GM12864 (cell line): ENCODE data around the gene CLTC.

Experiments used
- DNase-seq: peaks from one replicate; pipeline ENCODE4 v3.0.0-alpha.2; 2011; ENCODE audit warnings: low read depth
- H3K4me3 ChIP-seq: 2 replicates; pipeline ENCODE4 v1.5.1; 2011; ENCODE audit warnings: mild to moderate bottlenecking, low read depth, low read length, control low read depth
- TF ChIP-seq, protein P1 (sequence below): IDR thresholded peaks from 2 replicates; pipeline ENCODE4 v1.5.1; 2011; ENCODE audit warnings: low read depth, mild to moderate bottlenecking, moderate library complexity, low read length, control low read depth, inconsistent platforms; ENCODE audit errors: missing control alignments

Gene CLTC

DNA sequence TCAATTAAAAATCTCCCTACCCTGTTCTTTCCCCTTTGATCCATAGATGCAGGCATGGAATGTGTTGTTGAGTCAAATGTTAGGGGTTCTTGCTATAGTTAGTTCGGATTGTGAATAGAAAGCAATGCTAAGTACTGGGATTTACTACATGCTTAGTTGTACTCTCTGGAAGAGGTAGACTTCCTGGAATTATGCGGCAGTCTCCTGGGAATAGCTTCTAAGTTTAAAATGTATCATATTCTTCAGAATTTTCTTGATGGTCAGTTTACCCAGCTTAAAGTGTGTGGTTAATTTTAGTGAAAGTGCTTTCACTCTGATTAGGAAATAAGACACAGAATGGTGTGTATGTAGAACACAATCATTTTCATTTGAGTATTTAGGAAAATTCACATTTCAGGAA lies 3.5 kb downstream of the CLTC start:
- TF ChIP-seq, protein P1, sequence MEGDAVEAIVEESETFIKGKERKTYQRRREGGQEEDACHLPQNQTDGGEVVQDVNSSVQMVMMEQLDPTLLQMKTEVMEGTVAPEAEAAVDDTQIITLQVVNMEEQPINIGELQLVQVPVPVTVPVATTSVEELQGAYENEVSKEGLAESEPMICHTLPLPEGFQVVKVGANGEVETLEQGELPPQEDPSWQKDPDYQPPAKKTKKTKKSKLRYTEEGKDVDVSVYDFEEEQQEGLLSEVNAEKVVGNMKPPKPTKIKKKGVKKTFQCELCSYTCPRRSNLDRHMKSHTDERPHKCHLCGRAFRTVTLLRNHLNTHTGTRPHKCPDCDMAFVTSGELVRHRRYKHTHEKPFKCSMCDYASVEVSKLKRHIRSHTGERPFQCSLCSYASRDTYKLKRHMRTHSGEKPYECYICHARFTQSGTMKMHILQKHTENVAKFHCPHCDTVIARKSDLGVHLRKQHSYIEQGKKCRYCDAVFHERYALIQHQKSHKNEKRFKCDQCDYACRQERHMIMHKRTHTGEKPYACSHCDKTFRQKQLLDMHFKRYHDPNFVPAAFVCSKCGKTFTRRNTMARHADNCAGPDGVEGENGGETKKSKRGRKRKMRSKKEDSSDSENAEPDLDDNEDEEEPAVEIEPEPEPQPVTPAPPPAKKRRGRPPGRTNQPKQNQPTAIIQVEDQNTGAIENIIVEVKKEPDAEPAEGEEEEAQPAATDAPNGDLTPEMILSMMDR = no peak
- peak overlapping the region; percentile 42; the same call in 1 of the 2 replicates for H3K4me3 ChIP-seq
- DNase-seq = no peak

DNA sequence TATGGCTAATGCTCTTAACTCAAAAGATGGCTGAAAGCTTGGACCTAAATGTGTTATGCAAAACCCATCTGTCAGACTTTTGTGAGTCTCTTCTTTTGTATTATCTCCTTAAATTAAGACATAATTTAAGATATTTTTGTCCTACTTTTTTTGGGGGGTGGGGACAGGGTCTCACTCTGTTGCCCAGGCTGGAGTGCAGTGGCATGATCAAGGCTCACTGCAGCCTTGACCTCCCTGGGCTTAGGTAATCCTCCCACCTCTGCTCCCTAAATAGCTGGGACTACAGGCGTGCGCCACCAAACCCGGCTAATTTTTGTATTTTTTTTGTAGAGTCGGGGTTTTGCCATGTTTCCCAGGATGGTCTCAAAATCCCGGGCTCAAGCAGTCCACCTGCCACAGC lies 7.1 kb downstream of the CLTC start:
- H3K4me3 ChIP-seq = no peak overlapping the region
- TF ChIP-seq, protein P1 = no peak
- no peak for DNase-seq

DNA sequence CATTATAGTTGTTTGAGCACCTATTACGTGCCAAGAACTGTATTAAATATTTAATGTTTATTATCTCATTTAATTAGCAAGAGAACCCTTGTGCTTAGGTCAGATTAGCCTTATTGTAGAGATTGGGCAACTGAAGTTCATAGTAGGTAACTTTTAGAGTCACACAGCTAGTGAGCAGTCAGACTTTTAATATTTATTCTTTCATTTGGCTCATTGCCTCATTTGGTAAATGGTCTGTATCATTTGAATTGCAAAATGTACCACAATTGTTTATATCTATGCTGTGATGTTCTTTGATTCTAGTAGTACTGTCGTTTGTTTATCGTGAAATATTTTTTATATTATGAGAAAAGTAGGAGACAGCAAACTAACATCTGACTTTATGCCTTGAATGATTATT lies 7.6 kb downstream of the CLTC start:
- DNase-seq = no peak
- TF ChIP-seq, protein P1 = no peak
- H3K4me3 ChIP-seq = no peak overlapping the region

DNA sequence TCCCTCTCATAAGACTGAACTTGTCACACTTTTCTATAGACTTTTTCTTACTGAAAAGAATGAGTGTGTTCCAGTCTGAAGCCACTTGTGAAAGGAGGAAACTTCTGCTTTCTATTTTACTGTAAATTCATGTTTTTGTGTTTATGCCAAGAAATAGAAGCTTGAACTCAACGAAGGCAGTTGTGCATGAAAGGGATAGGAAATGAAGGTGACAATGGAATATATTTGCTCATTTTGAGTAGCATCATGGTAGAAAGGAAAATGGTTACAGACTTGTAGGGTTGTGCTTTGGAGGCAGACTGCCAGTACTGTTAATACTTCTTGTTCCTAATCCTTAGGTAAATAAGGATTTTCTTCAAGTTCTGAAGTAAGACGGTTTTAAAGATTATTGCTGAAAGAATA lies 8.1 kb downstream of the CLTC start:
- DNase-seq = no peak
- TF ChIP-seq, protein P1 = no peak
- no peak overlapping the region for H3K4me3 ChIP-seq

DNA sequence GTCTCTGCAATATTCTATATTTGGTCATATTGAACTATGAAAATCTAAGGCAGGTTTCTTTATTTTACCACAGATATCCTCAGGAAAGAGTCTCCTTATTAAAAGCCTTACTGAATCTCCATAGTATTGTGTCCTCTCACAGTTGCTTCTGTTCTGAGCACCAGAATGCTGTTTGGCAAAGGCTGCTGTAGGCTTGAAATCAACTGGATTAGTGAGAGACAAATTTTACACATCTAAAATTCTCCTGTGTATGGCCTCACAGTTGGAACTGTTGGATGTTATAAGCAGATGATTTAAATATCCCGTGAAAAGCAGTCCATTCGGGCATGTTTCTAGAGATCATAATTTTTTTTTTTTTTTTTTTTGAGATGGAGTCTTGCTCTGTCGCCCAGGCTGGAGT lies 9.5 kb downstream of the CLTC start:
- no peak for DNase-seq
- TF ChIP-seq, protein P1 = no peak
- H3K4me3 ChIP-seq = no peak overlapping the region

DNA sequence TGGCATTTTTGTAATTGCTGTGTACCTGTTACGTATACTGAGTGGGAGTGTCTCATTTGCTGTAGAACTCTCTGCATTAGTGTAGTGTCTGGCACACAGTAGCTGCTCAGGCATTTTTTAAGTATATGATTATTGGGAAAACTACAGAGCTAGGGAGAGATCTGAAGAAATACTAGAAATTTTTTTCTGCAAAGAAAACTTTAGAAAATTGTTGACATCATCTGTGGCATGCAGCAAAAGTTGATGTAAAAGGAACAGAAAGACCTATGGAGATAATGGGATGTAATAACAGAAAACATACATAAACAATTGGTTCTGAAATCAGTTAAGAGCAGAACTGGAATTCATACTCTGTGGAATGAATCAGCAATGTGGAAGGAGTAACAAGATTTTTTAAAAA lies 11.6 kb downstream of the CLTC start:
- TF ChIP-seq, protein P1 = no peak
- H3K4me3 ChIP-seq = no peak overlapping the region
- no peak for DNase-seq

DNA sequence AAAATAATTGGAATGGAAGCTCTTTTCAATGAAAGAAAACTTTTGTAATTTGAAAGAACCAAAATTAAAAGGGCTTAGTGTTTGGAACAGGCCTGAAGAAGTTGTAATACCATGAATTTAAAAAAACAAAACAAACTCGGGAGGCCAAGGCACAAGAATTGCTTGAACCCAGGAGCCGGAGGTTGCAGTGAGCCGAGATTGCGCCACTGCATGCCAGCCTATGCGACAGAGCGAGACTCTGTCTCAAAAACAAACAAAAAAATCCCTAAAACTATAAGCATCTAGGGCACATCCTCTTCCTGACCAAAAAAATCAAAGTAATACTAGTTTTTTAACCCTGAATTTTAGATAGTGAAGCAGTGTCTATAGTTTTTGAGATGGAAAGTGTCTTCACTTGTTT lies 12.7 kb downstream of the CLTC start:
- DNase-seq = no peak
- H3K4me3 ChIP-seq = no peak overlapping the region
- TF ChIP-seq, protein P1 = no peak
